Left renal pelvis (tissue), 4 donors: Measurements from ENCODE around the gene ABCC1. TPM values are rescaled to one million over a fixed set of nuclear protein-coding genes. Genes with fewer than 3 reads are reported as not detected.

Experiments
- DNase-seq, 4 donors: peaks; one replicate each; pipeline ENCODE4 v3.0.0-alpha.2; 2013; ENCODE audit warnings: low read depth in 4 of 4, low spot score in 3 of 4
- polyA plus RNA-seq, 4 donors: library from polyadenylated mRNA; unstranded; fragments of 120-200 nt; gene quantifications; one replicate each; pipeline ENCODE4 v1.2.1, GENCODE V29; 2013; ENCODE audit not compliant: insufficient read length in 4 of 4

Gene ABCC1
- polyA plus RNA-seq, 4 donors, result 18.3 to 30.2 (median 23.1) TPM

DNA sequence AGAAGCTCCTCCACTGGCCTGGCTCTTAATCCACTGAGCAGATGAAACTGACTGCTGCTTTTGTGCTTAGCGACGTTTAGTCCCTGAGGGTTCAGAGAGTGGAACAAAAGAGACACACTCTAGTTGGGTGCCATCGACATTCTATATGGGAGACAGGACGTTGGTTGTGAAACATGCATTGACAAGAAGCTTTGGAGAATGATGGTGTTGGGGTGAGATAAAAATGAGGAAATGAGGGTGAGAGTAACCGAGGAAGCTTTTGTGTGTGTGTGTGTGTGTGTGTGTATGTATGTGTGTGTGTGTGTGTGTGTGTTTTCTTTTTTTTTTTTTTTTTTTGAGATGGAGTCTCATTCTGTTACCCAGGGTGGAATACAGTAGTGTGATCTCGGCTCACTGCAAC, 89.5 kb downstream of the ABCC1 start:
- DNase-seq, result no peak

- DNase-seq, result no peak
Measured at GRCh38 chr16:16041196-16041892, 91.9 kb downstream of the ABCC1 start.

- DNase-seq, result no peak
Measured at GRCh38 chr16:16042076-16042475, 92.7 kb downstream of the ABCC1 start.

GRCh38 chr16:16045296-16045695, 95.9 kb downstream of the ABCC1 start:
- no peak for DNase-seq

- DNase-seq, result no peak
Measured at GRCh38 chr16:16045879-16046278, 96.5 kb downstream of the ABCC1 start.

DNA sequence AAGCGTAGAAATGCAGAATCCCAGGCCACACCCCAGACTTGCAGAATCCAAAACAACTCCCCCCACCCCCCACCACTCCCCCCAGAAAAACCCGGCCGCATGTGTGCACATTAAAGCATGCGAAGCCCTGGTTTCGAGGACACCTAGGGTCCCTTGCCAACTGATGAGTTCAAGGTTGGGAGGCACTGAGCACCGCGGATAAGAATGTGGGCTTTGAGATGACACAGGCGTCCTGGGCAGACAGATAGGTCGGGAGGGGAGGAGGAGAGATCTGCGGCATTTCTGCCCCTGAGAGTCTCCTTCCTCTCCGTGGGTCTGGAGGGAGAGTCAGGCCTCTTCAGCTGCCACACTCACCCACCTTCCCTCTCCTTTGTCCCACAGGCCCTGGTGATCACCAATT, 98.3 kb downstream of the ABCC1 start:
- DNase-seq, result no peak

- DNase-seq, result no peak
Measured at GRCh38 chr16:16048904-16049582, 99.6 kb downstream of the ABCC1 start.

- no peak for DNase-seq
Measured at GRCh38 chr16:16050106-16050505, 100.7 kb downstream of the ABCC1 start.

- no peak for DNase-seq
Measured at GRCh38 chr16:16051132-16051531, 101.7 kb downstream of the ABCC1 start.

GRCh38 chr16:16052916-16053315, 103.5 kb downstream of the ABCC1 start:
- no peak for DNase-seq

GRCh38 chr16:16057102-16057501, 107.7 kb downstream of the ABCC1 start:
- DNase-seq, result no peak

GRCh38 chr16:16059160-16059559, 109.7 kb downstream of the ABCC1 start:
- DNase-seq, result no peak

DNA sequence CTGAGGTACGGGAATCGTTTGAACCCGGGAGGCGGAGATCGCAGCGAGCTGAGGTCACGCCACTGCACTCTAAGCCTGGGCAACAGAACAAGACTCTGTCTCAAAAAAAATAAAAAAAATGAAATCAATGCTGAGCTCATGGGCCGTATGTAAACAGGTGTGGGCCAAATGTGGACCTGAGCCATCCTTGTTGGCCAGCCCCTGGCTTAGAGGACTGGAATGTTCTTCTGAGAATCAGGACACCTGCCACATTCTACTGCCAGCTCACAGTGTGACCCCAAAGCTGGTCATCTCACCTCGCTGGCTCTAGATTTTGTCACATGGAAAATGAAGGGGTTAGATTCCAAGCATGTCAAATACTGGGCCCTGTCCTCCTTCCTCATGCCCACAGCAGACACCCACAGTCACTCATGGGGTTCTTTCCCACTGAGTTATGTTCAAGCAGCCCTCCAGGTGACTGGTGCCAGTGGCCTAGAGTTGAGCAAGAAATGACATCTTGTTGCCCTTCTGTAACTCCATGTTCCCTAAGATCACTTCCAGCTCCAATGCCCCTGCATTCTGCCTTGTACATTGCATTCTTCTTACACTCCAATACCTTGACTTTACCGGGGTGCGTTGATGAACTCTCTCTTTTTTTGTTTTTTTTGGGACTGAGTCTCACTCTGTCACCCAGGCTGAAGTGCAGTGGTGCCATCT, 110.6 kb downstream of the ABCC1 start:
- no peak for DNase-seq

- DNase-seq, result no peak
Measured at GRCh38 chr16:16062023-16062937, 112.9 kb downstream of the ABCC1 start.

GRCh38 chr16:16063683-16064082, 114.3 kb downstream of the ABCC1 start:
- no peak for DNase-seq

- no peak for DNase-seq
Measured at GRCh38 chr16:16064874-16065384, 115.5 kb downstream of the ABCC1 start.

- no peak for DNase-seq
Measured at GRCh38 chr16:16067127-16067526, 117.7 kb downstream of the ABCC1 start.

DNA sequence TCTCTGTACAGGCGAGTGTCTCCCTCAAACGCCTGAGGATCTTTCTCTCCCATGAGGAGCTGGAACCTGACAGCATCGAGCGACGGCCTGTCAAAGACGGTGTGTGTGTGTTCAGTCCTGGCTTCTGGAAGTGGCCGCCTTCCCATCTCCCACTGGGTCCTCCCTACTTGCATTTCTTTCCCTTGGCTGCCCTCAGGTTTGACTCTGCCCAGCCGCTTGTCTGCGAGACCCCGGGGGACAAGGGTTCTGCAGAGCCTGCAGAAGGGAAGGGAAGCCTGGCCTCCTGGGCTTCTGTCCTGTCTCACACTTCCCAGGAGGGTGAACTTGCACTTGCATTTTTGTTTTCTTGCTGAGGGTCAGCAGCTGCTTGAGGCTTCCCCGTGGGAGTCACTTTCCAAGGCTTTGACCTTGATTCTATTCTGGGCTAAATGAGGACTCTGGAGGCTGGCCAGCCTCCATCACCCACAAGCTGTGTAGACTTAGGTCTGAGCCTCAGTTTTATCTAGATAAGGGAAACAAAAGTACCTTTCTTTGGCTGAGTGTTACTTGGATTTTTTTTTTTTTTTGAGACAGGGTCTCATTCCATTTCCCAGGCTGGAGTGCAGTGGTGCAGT, 122.3 kb downstream of the ABCC1 start:
- DNase-seq, result no peak

DNA sequence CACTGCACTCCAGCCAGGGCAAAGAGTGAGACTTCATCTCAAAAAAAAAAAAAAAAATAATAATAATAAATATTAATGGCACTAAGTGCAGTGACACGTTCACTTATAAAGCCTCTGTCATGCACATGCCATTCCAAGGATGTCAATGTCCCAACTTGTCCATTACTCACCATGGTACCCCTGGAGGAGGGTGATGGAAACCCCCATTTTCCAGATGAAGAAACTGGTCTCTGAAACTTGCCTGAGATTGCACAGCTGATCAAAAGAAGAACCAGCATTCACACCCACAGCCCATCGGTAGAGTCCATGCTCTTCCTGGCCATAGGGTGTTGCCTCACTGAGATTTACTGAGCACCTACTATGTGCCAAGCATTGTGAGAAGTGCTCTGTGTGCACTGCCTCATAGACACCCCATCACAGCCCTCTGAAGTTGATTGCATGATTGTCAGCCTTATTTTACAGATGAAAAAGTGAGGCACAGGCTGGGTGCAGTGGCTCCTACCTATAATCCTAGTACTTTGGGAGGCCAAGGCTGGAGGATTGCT, 123.7 kb downstream of the ABCC1 start:
- DNase-seq, result no peak
